Ecto neural progenitor cell (in vitro differentiated cells): ENCODE data around the gene IGFBPL1.
"Not testable (repeated sequence)": the region's sequence is repeated elsewhere in the genome, so short reads cannot be mapped to it uniquely, and the experiment has no call there.

ENCODE experiments used
- DNase-seq: peaks from one replicate; pipeline ENCODE4 v3.0.0-alpha.2; 2018; ENCODE audit warnings: low spot score

IGFBPL1 gene

DNA sequence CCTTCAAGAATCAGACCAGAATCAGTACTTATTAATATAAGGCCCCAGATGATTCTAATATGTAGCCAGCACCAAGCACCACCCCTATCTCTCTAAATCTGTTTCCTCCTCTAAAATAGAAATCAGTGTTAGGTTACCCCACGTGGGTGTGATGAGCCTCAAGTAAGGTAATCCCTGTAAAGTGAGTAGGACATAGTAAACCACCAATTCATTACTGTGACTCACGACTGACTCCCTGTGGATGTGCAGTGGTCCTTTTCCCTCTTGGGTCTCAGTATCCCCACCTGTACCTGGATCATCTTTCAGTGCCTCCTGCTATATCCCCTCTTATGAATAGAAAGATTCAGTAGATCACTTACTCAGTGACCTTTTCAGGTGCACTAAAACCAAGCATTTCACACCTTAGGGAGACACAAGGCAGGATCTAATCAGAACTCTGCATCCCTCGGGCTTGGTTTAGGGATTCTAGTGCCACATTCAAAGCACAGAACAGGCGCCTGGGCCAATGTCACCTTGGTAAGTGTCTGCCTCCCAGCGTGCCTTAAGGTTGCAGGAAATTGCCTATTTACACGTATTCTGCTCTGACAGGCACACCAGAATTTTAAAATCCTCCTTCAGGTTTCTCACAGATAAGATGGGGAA, 43.9 kb downstream of the IGFBPL1 start:
- DNase-seq: peak; percentile 41

GRCh38 chr9:38377336-38378083, 46.7 kb downstream of the IGFBPL1 start:
- not testable (repeated sequence) for DNase-seq

DNA sequence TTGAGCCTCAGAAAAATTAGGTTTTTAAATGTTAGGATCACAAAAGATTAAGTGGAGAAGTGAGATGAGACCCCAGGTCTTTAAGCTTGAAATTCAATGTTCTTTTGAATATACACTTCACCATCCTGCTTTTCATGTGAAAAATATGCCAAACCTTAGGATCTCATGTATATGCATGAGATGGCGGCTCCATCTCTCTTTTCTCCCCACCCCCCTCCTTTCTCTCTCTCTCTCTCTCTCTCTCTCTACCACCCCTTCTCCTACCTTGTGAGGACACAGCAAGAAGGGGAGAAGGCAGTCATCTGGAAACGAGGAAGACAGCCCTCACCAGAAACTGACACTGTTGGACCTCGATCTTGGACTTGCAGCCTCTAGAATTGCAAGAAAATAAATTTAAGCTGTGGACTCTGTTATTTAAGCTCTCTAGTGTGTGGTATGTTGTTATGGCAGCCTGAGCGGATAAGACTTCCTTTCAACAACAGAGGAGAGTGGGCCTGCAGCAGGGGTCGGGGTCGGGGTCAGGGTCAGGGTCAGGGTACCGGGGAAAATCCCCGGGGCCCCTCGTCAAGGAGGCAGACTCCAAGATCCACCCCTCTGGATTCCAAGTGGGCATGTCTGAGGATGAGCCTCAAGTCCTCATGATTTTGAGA, 48.1 kb downstream of the IGFBPL1 start:
- DNase-seq: no peak

DNA sequence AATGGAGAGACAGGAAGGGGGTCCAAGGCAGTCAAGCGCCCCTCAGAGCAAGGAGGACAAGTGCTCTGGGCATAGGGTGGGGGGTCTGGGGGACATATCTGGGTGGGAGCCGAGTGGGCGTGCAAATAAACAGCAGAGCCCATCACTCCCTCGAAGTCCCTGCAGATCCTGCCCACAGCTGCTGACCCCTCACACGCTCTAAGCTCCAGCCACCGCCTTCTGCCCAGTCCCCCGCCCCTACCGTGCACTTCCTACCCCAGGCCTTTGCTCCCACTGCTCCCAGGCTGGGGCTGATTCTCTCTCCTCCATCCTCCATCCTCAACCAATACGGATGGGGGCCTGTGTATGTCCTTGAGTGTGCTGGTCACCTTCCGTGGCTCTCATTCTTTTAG, 48.7 kb downstream of the IGFBPL1 start:
- no peak for DNase-seq

- DNase-seq: no peak
Observed at GRCh38 chr9:38374847-38375571, 49.2 kb downstream of the IGFBPL1 start.

DNA sequence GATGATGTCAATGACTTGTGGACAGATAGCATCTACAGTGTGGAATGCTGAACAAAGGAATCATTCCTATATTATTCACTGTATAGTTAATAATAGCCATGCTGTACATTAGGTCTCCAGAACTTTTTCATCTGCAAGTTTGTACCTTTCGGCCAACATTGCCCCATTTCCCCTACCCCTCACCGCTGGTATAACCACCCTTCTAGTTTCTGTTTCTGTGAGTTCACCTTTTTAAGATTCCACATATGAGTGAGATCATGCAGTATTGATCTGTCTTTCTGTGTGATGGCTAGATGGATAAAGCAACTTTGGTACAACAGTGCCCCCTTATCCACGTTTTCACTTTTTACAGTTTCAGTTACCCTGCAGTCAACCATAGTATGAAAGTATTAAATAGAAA, 50.6 kb downstream of the IGFBPL1 start:
- DNase-seq: no peak

GRCh38 chr9:38372762-38373619, 51.3 kb downstream of the IGFBPL1 start:
- DNase-seq: no peak

- DNase-seq: no peak
Observed at GRCh38 chr9:38371495-38371894, 52.8 kb downstream of the IGFBPL1 start.

GRCh38 chr9:38370176-38370575, 54.1 kb downstream of the IGFBPL1 start:
- no peak for DNase-seq

DNA sequence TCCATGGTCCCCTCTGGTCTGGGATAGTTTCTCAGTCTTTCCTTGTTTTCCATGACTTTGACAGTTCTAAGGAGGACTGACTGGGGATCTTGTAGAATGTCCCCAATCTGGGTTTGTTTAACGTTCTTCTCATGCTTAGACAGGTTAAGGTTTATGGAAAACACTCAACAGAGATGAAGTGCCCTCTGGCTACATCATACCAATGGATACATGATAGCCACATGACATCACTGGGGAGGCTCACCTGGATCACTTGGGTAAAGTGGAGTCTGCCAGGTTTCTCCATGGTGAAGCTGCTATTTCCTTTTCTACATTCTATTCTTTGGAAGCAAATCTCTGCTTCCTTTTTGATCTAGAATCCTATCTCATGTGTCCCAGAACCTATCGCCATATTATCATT, 55.5 kb downstream of the IGFBPL1 start:
- DNase-seq: no peak

DNA sequence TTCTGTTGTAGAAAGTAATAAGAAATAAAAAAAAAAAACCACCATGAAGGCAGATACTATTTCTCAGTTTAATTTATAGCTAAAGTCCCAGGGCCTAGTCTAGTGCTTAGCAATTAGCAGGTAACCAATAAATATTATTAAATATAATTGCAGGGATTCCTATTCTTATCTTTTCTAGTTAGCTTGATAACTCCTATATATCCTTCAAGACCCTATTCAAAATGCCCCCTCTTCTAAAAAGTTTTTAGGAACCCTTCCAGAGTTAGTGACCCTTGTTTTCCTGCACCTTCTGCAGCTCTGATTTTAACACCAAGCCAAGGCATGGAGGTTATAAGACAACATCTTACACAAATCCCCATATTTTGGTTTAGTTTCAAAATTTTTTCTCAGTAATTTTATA, 56.4 kb downstream of the IGFBPL1 start:
- DNase-seq: no peak

DNA sequence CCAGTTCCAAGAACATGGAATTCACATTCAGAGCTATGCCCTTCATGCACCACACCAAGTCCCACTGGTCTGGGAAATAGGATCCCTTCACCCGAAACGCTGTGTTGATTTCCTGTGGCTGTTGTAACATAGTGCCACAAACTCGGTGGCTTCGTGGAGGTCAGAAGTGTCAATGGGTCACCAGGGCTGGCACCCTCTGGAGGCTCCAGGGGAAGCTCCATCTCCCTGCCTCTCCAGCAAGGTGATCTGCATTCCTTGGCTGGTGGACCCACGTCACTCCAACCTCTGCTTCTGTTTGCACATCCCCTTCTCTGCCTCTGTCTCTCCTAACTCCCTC, 60.7 kb downstream of the IGFBPL1 start:
- DNase-seq: no peak

- no peak for DNase-seq
Observed at GRCh38 chr9:38362852-38363588, 61.2 kb downstream of the IGFBPL1 start.

GRCh38 chr9:38361473-38361850, 62.8 kb downstream of the IGFBPL1 start:
- no peak for DNase-seq

DNA sequence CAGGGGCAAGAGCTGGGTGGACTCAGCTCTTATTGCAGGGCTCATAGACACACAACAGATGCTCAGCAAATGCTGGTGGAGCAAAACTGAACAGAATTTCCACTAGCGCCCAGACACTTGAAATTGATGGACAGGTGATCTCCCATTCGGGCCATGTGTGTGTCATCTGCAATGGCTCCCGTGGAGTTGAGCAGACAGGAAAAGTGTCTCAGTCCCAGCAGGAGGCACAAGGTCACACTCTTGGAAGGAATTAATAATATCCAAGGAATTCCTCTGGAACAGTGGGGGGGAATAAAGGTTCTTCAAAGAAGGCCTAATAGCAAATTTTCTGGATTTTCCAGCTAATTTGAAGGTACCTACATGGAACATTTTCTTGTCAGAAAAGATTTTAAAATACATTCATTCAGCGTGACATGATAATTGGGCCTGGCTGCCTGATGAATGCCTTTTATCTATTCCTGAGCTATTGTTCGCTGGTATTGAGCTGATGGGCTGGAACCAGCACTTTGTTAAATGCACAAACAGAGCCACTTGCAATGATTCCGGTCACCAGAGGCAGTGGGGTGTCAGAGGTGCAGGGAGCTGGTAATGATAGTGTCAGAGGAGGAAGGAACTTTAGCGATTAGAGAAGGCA, 63.3 kb downstream of the IGFBPL1 start:
- no peak for DNase-seq

- no peak for DNase-seq
Observed at GRCh38 chr9:38359689-38360385, 64.4 kb downstream of the IGFBPL1 start.

DNA sequence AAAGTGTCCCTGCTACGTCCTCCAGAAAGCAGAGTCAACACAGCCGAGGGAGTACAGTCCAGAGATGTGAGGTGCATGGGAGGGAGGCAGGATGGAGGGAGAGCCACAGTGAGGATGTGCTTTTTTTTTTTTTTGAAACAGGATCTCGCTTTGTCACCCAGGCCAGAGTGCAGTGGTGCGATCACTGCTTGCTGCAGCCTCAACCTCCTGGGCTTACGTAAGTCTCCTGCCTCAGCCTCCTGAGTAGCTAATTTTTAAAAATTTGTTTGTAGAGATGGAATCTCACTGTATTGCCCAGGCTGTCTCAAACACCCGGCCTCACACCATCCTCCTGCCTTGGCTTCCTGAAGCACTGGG, 65.0 kb downstream of the IGFBPL1 start:
- DNase-seq: no peak

DNA sequence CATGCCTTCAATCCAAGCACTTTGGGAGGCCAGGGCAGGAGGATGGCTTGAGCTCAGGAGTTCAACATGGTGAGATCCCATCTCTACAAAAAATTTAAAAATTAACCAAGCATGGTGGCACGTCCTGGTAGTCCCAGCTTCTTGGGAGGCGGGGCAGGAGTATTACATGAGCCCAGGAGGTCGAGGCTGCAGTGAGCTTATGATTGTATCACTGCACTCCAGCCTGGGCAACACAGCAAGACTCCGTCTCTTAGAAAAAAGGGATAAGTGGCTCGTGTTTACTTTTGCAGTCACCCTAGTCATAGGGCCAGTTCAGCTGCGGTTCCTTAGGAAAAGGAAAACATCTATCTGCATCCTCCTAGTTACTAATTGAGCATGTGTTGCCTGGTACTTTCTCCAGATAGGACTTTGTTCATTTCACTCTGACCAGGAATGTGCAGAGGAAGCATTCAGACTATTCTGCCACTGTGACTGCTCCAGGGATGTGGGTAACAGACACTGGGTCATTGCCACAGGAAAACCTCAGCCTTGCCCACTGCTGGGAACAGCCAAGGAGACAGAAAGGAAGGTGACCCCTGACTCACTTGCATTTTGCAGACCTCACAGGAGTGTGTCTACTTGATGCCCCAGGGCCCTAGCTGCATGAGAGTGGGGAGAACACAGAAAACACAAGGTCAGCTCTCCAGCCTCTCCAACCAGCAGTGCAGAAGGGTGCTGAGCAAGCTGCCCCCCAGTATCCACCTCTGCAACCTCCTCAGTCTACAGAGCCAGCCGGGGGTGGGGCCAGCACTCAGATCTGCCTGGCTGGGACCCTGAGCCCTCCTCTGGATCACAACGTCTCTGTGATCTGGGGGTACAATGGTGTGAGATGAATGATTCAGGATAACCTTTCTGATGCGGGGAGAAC, 65.6 kb downstream of the IGFBPL1 start:
- DNase-seq: no peak
